ENCODE measurements around the gene TWSG1.
"Not testable (repeated sequence)": the region's sequence is repeated elsewhere in the genome, so short reads cannot be mapped to it uniquely, and the experiment has no call there.

The TWSG1 gene

GRCh38 chr18:9334973-9335696 is 562 bp downstream of the TWSG1 start:
- peak in 36 of 56 donors; percentile 7 to 72 (median 42) for DNase-seq

- no peak for DNase-seq
These were observed 1.1 kb downstream of the TWSG1 start for GRCh38 chr18:9335697-9336045.

- no peak for DNase-seq
These were observed 2.3 kb downstream of the TWSG1 start for GRCh38 chr18:9336827-9337226.

GRCh38 chr18:9337873-9338272 is 3.3 kb downstream of the TWSG1 start:
- DNase-seq = no peak

- no peak for DNase-seq
These were observed 5.9 kb downstream of the TWSG1 start for GRCh38 chr18:9340472-9340871.

- DNase-seq = no peak
These were observed 9.0 kb downstream of the TWSG1 start for GRCh38 chr18:9343577-9343976.

GRCh38 chr18:9346775-9347174 is 12.2 kb downstream of the TWSG1 start:
- no peak for DNase-seq

GRCh38 chr18:9348079-9348671 is 13.6 kb downstream of the TWSG1 start:
- no peak for DNase-seq

- no peak for DNase-seq
These were observed 14.2 kb downstream of the TWSG1 start for GRCh38 chr18:9348766-9349165.

GRCh38 chr18:9353596-9353995 is 19.0 kb downstream of the TWSG1 start:
- DNase-seq = no peak

- DNase-seq = no peak
These were observed 19.7 kb downstream of the TWSG1 start for GRCh38 chr18:9354256-9354655.

GRCh38 chr18:9356976-9357375 is 22.4 kb downstream of the TWSG1 start:
- no peak for DNase-seq

GRCh38 chr18:9359796-9360195 is 25.2 kb downstream of the TWSG1 start:
- no peak for DNase-seq

GRCh38 chr18:9361191-9361590 is 26.6 kb downstream of the TWSG1 start:
- DNase-seq = no peak

- DNase-seq = no peak
These were observed 28.3 kb downstream of the TWSG1 start for GRCh38 chr18:9362869-9363268.

GRCh38 chr18:9364242-9364641 is 29.7 kb downstream of the TWSG1 start:
- no peak for DNase-seq

GRCh38 chr18:9365406-9365805 is 30.8 kb downstream of the TWSG1 start:
- DNase-seq = no peak

- peak in 28 of 56 donors; percentile 0 to 46 (median 14) for DNase-seq
These were observed 31.6 kb downstream of the TWSG1 start for GRCh38 chr18:9366126-9366714.

GRCh38 chr18:9373254-9373653 is 38.7 kb downstream of the TWSG1 start:
- DNase-seq = not testable (repeated sequence)

- no peak for DNase-seq
These were observed 44.5 kb downstream of the TWSG1 start for GRCh38 chr18:9379118-9379517.

GRCh38 chr18:9380101-9380500 is 45.5 kb downstream of the TWSG1 start:
- DNase-seq = no peak

GRCh38 chr18:9380621-9381395 is 46.2 kb downstream of the TWSG1 start:
- peak in 1 of 56 donors; percentile 8 for DNase-seq

Data from nucleus accumbens (tissue), 56 donors.